ENCODE results near the gene MACROD1. TPM values are rescaled to one million over a fixed set of nuclear protein-coding genes. Genes with fewer than 3 reads are reported as not detected.

MACROD1 gene
- total and polyA plus RNA-seq, 10 of the 15 experiments (the other 5 are each of a cell fraction or from before 2014, with no cell fraction given), result 1.2 to 22.7 (median 11.3) TPM; not detected in 1

DNA sequence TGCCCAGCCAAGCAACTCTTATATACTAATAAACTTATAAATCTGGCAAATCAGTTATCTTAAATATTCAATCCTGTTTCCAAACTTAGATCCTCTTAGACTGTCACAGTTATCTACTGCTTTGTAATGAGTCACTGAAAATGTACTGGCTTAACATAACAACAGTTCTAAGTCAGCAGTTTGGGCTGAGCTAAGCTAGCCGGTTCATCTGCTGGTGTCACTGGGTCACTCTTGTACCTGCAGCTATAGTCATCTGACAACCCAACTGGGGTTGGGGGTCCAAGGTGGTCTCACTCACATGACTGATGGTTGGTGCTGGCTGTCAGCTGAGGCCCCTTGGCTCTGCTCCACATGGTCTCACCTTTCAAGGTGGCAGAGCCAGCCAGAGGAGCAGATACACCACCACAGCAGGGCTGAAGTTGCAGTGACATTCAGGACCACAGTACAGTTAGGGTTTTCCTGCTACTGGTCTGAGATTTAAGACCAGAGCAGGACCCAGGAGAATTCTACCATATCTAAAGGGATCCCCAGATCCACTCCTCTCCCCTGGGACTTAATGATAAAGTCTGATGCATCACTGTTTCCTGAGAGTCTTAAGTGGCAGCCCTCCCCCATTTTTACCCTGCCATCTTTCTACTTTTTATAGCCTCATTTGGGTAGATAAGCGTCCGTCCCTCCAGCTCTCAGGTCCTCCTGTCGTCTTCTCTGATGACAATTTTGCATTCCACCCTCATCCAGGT is 7.9 kb upstream of the MACROD1 start:
- FAIRE-seq, result no peak
- 59% methylated on average over 4 of the region's 4 CpGs for WGBS (ENCODE audit: insufficient coverage, insufficient replicate concordance, low lambda C conversion rate, missing lambda C conversion rate)

More for the DNA sequence above, 7.9 kb upstream of the MACROD1 start:
- SMC1A ChIA-PET (ENCODE audit: uncharacterized antibody, unreplicated experiment), result no interaction called here
- TF ChIP-seq SMARCA5 (IDR thresholded peaks at IDR 0.05) (no peak), STAT1 (conservative IDR thresholded peaks at IDR 0.05) (no peak), MTA3 (IDR thresholded peaks at IDR 0.05; ENCODE audit: borderline replicate concordance, low read length) (no peak), SMAD5 (IDR thresholded peaks at IDR 0.05; ENCODE audit: low read depth) (no peak), CEBPB (IDR thresholded peaks at IDR 0.05; ENCODE audit: borderline replicate concordance in 1 of 2, low read depth in 2 of 2, low read length in 2 of 2) (no peak), KAT2A (conservative IDR thresholded peaks at IDR 0.05; ENCODE audit: control insufficient read depth, low read depth, low read length) (no peak), TAF1 (IDR thresholded peaks at IDR 0.05; ENCODE audit: borderline replicate concordance, low read depth, low read length) (no peak), NFYA (IDR thresholded peaks at IDR 0.05; ENCODE audit: borderline replicate concordance, low read depth, low read length) (no peak), CEBPZ (IDR thresholded peaks at IDR 0.05; ENCODE audit: low read depth, low read length) (no peak), ZNF24 (IDR thresholded peaks at IDR 0.05) (no peak), CREB1 (IDR thresholded peaks at IDR 0.05; ENCODE audit: low read depth) (no peak)
- TF ChIP-seq, protein P1, sequence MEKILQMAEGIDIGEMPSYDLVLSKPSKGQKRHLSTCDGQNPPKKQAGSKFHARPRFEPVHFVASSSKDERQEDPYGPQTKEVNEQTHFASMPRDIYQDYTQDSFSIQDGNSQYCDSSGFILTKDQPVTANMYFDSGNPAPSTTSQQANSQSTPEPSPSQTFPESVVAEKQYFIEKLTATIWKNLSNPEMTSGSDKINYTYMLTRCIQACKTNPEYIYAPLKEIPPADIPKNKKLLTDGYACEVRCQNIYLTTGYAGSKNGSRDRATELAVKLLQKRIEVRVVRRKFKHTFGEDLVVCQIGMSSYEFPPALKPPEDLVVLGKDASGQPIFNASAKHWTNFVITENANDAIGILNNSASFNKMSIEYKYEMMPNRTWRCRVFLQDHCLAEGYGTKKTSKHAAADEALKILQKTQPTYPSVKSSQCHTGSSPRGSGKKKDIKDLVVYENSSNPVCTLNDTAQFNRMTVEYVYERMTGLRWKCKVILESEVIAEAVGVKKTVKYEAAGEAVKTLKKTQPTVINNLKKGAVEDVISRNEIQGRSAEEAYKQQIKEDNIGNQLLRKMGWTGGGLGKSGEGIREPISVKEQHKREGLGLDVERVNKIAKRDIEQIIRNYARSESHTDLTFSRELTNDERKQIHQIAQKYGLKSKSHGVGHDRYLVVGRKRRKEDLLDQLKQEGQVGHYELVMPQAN (conservative IDR thresholded peaks at IDR 0.05), result no peak
- TF ChIP-seq, protein P2, sequence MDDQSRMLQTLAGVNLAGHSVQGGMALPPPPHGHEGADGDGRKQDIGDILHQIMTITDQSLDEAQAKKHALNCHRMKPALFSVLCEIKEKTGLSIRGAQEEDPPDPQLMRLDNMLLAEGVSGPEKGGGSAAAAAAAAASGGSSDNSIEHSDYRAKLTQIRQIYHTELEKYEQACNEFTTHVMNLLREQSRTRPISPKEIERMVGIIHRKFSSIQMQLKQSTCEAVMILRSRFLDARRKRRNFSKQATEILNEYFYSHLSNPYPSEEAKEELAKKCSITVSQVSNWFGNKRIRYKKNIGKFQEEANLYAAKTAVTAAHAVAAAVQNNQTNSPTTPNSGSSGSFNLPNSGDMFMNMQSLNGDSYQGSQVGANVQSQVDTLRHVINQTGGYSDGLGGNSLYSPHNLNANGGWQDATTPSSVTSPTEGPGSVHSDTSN (IDR thresholded peaks at IDR 0.05; ENCODE audit: insufficient replicate concordance, low read depth, low read length), result no peak
- H3K4me1 ChIP-seq (ENCODE audit: control insufficient read depth, insufficient read depth, low read length), result peaks cover 11% of the 10 kb centered on the region
- H3K27ac ChIP-seq (ENCODE audit: control insufficient read depth, insufficient read depth), result no peak overlapping the region
- no TSS peak for BruUV-seq (replicated peaks)
- H3K9ac ChIP-seq (ENCODE audit: control insufficient read depth, insufficient read depth, low read length), result no peak overlapping the region
- in situ Hi-C loops (cut with MboI), result no loop called here
- intact Hi-C loops (cut with micrococcal nuclease; ENCODE audit: unreplicated experiment), result no loop called here
- RAD21 ChIA-PET (ENCODE audit: unreplicated experiment), result no interaction called here
- POLR2A ChIA-PET, result interaction anchor here (0.5 kb wide), 1 partner anchor 131 kb away, joined by 5 read pairs; the partner anchor contains the start of gene ESRRA
- no peaks in the 10 kb centered on the region for H3K27me3 ChIP-seq (replicated peaks in 1 of 2; ENCODE audit: control insufficient read depth in 2 of 2, insufficient read depth in 2 of 2, low read length in 1 of 2)
- no peak overlapping the region for H3K4me2 ChIP-seq (ENCODE audit: control insufficient read depth, insufficient read depth)
- DNase-seq (ENCODE audit: low read depth, low spot score), result no peak
- no peaks in the 10 kb centered on the region for H4K20me1 ChIP-seq (ENCODE audit: control insufficient read depth, insufficient read depth)
- no peaks in the 10 kb centered on the region for H3K79me2 ChIP-seq (ENCODE audit: control insufficient read depth, insufficient read depth, low read length)
- no peak overlapping the region for H3K4me3 ChIP-seq
- H3K9me3 ChIP-seq (replicated peaks; ENCODE audit: control insufficient read depth, insufficient read depth, low read length), result no peaks in the 10 kb centered on the region; the same call in 2 of the 3 replicates
- ATAC-seq, result no peak
- CTCF ChIA-PET, result interaction anchor here (0.7 kb wide), 1 partner anchor 229 kb away, joined by 4 read pairs; no protein-coding TSS in a partner anchor
- no peak overlapping the region for H2AFZ ChIP-seq (ENCODE audit: control insufficient read depth, low read depth, low read length)
- H3K36me3 ChIP-seq (ENCODE audit: control insufficient read depth in 2 of 2, insufficient read depth in 2 of 2, low read length in 1 of 2), result no peaks in the 10 kb centered on the region

Measured in GM12878 (cell line).